MM.1S (cell line): Measurements from ENCODE around the gene CCL7.
A peak's percentile ranks its signal among the peaks of the same experiment; 100 is the strongest.

ENCODE experiments used
- DNase-seq: peaks from one replicate; pipeline ENCODE4 v3.0.0-alpha.2; 2015
- H2AFZ ChIP-seq: fragments of 300-600 bp; sonication (generic); 2 replicates; pipeline ENCODE4 v1.6.0; 2016; ENCODE audit warnings: antibody characterized with exemption, low read length
- H3F3A ChIP-seq: fragments of 300-600 bp; sonication (generic); 2 replicates; pipeline ENCODE4 v1.6.1; 2016; ENCODE audit warnings: mild to moderate bottlenecking, antibody characterized with exemption, low read length, moderate library complexity, mixed read lengths; ENCODE audit not compliant: insufficient read depth
- H3K27ac ChIP-seq: fragments of 300-600 bp; sonication (generic); 2 replicates; pipeline ENCODE4 v1.5.1; 2016; ENCODE audit warnings: mild to moderate bottlenecking, low read length
- H3K27me3 ChIP-seq: fragments of 300-600 bp; sonication (generic); replicated peaks from 2 replicates; pipeline ENCODE4 v1.6.0; 2016; ENCODE audit warnings: low read length; ENCODE audit not compliant: insufficient read depth
- H3K36me3 ChIP-seq: fragments of 300-600 bp; sonication (generic); replicated peaks from 2 replicates; pipeline ENCODE4 v1.6.1; 2016; ENCODE audit warnings: mild to moderate bottlenecking, low read length, mixed read lengths; ENCODE audit not compliant: insufficient read depth
- H3K4me1 ChIP-seq: fragments of 300-600 bp; sonication (generic); 2 replicates; pipeline ENCODE4 v1.6.1; 2016; ENCODE audit warnings: low read length, mixed read lengths
- H3K4me2 ChIP-seq: fragments of 300-600 bp; sonication (generic); 2 replicates; pipeline ENCODE4 v1.6.0; 2016; ENCODE audit warnings: low read depth, low read length
- H3K4me3 ChIP-seq: fragments of 300-600 bp; sonication (generic); 2 replicates; pipeline ENCODE4 v1.5.1; 2016; ENCODE audit warnings: low read length, mixed read lengths
- H3K79me2 ChIP-seq: fragments of 300-600 bp; sonication (generic); 2 replicates; pipeline ENCODE4 v1.6.1; 2016; ENCODE audit warnings: mixed run types, low read length, mixed read lengths
- H3K9ac ChIP-seq: fragments of 300-600 bp; sonication (generic); 2 replicates; pipeline ENCODE4 v1.6.1; 2016; ENCODE audit warnings: low read length, mixed read lengths
- H3K9me2 ChIP-seq: fragments of 300-600 bp; sonication (generic); replicated peaks from 2 replicates; pipeline ENCODE4 v1.6.1; 2016; ENCODE audit warnings: mild to moderate bottlenecking, low read length, mixed read lengths; ENCODE audit not compliant: insufficient read depth
- H3K9me3 ChIP-seq: fragments of 300-600 bp; sonication (generic); replicated peaks from 2 replicates; pipeline ENCODE4 v1.6.1; 2016; ENCODE audit warnings: mild to moderate bottlenecking, low read length, mixed read lengths; ENCODE audit not compliant: insufficient read depth
- H4K20me1 ChIP-seq: fragments of 300-600 bp; sonication (generic); 2 replicates; pipeline ENCODE4 v1.6.1; 2016; ENCODE audit warnings: mild to moderate bottlenecking, low read length, moderate library complexity, mixed read lengths; ENCODE audit not compliant: insufficient read depth
- CTCF ChIP-seq: fragments of 300-600 bp; sonication (generic); IDR thresholded peaks from 2 replicates; pipeline ENCODE4 v1.5.1; 2016; ENCODE audit warnings: antibody characterized with exemption, low read length, mixed read lengths
- EZH2 ChIP-seq: fragments of 300-600 bp; sonication (generic); optimal IDR thresholded peaks from 2 replicates; pipeline ENCODE3; 2017; ENCODE audit warnings: low read depth, mild to moderate bottlenecking, antibody characterized with exemption, low read length, mixed read lengths
- EZH2phosphoT487 ChIP-seq: fragments of 300-600 bp; sonication (generic); IDR thresholded peaks from 2 replicates; pipeline ENCODE4 v1.6.1; 2018; ENCODE audit warnings: antibody characterized with exemption, low read length

CCL7 gene

GRCh38 chr17:34299027-34299426 is 29.0 kb downstream of the CCL7 start:
- H3K27me3 ChIP-seq = no peaks in the 10 kb centered on the region
- H3K4me2 ChIP-seq = no peak overlapping the region
- H3K79me2 ChIP-seq = no peaks in the 10 kb centered on the region
- H3F3A ChIP-seq = peaks cover 14% of the 10 kb centered on the region
- H2AFZ ChIP-seq = no peak overlapping the region
- no peaks in the 10 kb centered on the region for H3K9me3 ChIP-seq
- no peak overlapping the region for H3K9ac ChIP-seq
- H3K4me3 ChIP-seq = no peak overlapping the region
- no peaks in the 10 kb centered on the region for H3K9me2 ChIP-seq
- peaks cover 36% of the 10 kb centered on the region for H3K4me1 ChIP-seq
- H4K20me1 ChIP-seq = no peaks in the 10 kb centered on the region
- TF ChIP-seq EZH2 (no peak), CTCF (no peak), EZH2phosphoT487 (no peak)
- no peak overlapping the region for H3K27ac ChIP-seq
- no peak for DNase-seq
- H3K36me3 ChIP-seq = no peaks in the 10 kb centered on the region

- Histone ChIP-seq H3K79me2 (no peaks in the 10 kb centered on the region), H3K27me3 (no peaks in the 10 kb centered on the region), H3K4me2 (peak overlapping the region; percentile 20; the same call in 1 of the 2 replicates), H3K9ac (no peak overlapping the region), H3K4me3 (no peak overlapping the region), H3K27ac (peak overlapping the region; percentile 62; the same call in 1 of the 2 replicates), H3K4me1 (peaks cover 36% of the 10 kb centered on the region), H3F3A (peaks cover 14% of the 10 kb centered on the region), H3K9me2 (no peaks in the 10 kb centered on the region), H3K9me3 (no peaks in the 10 kb centered on the region), H4K20me1 (no peaks in the 10 kb centered on the region), H3K36me3 (no peaks in the 10 kb centered on the region), H2AFZ (no peak overlapping the region)
- no peak for DNase-seq
- TF ChIP-seq EZH2phosphoT487 (no peak), EZH2 (no peak), CTCF (no peak)
Measured at GRCh38 chr17:34299956-34300577, 30.0 kb downstream of the CCL7 start.

GRCh38 chr17:34300652-34301370 is 30.8 kb downstream of the CCL7 start:
- peak; percentile 79 for DNase-seq
- no peaks in the 10 kb centered on the region for H3K27me3 ChIP-seq
- H3K27ac ChIP-seq = peak overlapping the region; percentile 62
- no peak overlapping the region for H3K9ac ChIP-seq
- H4K20me1 ChIP-seq = no peaks in the 10 kb centered on the region
- H3F3A ChIP-seq = peaks cover 14% of the 10 kb centered on the region
- no peaks in the 10 kb centered on the region for H3K9me3 ChIP-seq
- H3K9me2 ChIP-seq = no peaks in the 10 kb centered on the region
- peaks cover 36% of the 10 kb centered on the region for H3K4me1 ChIP-seq
- TF ChIP-seq CTCF = no peak
- TF ChIP-seq EZH2 = no peak
- no peak for TF ChIP-seq EZH2phosphoT487
- H3K4me3 ChIP-seq = no peak overlapping the region
- no peaks in the 10 kb centered on the region for H3K79me2 ChIP-seq
- H3K4me2 ChIP-seq = peak overlapping the region; percentile 55
- no peaks in the 10 kb centered on the region for H3K36me3 ChIP-seq
- peak overlapping the region; percentile 27; the same call in 1 of the 2 replicates for H2AFZ ChIP-seq
